GM13976 (cell line): ENCODE results near the gene PRRT1B.
"Not testable (repeated sequence)": the region's sequence is repeated elsewhere in the genome, so short reads cannot be mapped to it uniquely, and the experiment has no call there.

Source experiments
- DNase-seq: peaks from one replicate; pipeline ENCODE4 v3.0.0; 2012; ENCODE audit warnings: low spot score
- CTCF ChIP-seq: IDR thresholded peaks from 2 replicates; pipeline ENCODE4 v1.5.1; 2012; ENCODE audit warnings: borderline replicate concordance, mild to moderate bottlenecking; ENCODE audit not compliant: insufficient read depth; ENCODE audit errors: extremely low read depth, missing control alignments, control extremely low read depth
- in situ Hi-C: fragments of 300-500 bp; cut with MboI; formaldehyde crosslinking; loops from one replicate; pipeline ENCODE4 v1.12.0; 2022; ENCODE audit warnings: low sequenced_read_pairs, mixed read lengths, inconsistent platforms; ENCODE audit not compliant: unreplicated experiment

PRRT1B gene

DNA sequence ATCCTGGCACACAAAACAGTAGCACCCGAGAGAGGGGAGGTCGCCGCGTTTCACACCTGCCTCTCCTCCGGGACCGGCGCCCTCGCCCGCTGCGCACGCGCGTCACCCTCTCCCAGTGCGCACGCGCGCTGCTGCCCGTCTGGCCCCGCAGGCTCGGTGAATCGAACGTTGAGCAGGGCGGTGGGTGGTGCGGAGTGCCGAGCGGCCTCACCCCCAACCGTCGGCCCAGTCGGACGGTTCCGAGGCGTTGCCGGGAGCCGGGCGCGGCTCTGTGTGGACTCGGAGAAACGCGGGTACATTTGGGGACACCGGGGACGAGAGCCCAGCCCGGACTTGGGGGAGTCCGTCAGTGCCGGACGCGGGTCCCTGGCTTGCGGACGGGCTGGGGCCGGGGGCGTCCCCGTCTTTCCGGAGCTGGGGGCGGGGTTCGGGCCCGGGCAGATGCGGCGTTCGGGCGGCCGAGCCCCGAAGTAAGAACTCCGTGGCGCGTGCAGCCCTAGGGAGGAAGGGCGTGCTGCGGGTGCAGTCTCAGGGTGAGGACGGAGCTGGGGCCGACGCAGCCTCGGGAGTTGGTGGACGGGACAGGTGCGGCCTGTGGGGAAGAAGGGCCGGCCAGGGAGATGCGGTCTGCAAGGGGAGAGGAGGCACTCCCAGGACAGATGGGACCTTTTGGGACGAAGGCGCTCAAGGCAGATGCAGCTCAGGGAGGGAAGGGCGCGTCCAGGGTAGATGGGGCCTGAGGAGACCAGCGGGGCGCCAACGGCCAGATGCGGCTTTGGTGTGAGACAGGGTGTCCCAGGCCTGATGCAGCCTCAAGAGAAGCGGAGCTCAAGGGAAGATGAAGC, 42.3 kb upstream of the PRRT1B start, which contains the start of gene POMT1:
Gene POMT1, plus strand, starts transcription at position 138 of the 845 bp plus-strand sequence. CDS start 1,301 bp downstream, outside the sequence.
- peak; percentile 98 for DNase-seq
- in situ Hi-C loops, result no loop called here
- TF ChIP-seq CTCF, result no peak

DNA sequence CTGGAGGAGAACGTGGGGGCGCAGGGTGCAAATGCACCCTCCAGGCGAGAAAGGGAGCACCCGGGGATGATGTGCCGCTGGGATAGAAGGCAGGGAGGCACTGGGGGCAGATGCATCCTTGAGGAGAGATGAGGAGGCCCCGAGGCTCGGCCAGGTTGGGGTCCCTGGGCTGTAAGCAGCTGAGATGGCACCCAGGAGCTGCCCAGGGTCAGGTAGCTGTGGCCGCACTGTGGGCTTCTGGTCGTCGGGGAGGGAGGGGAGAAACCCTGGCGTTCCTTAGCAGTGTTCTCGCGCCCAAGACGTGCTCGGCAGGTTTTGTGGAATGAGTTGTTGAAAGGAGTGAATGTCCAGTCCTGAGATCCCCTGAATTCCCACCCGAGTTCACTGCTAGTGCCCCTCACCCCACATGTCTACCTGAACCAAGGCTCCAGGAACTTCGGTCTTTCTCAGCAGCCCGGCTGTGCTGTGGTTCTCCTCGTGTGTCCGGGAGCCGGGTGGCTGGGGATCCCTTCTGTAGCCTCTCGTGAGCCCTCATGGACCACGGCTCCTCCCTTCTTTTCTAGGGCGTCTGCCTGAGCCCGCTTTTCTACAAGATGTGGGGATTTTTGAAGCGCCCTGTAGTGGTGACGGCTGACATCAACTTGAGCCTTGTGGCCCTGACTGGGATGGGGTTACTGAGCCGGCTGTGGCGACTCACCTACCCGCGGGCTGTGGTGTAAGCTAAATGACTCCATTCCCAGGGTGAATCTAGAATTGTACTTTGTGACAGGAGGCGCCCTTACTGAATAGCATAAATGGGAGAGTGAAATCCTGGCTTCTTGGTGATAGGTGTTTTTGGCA, 41.5 kb upstream of the PRRT1B start:
- DNase-seq, result peak; percentile 77
- in situ Hi-C loops, result no loop called here
- TF ChIP-seq CTCF, result peak; percentile 9

DNA sequence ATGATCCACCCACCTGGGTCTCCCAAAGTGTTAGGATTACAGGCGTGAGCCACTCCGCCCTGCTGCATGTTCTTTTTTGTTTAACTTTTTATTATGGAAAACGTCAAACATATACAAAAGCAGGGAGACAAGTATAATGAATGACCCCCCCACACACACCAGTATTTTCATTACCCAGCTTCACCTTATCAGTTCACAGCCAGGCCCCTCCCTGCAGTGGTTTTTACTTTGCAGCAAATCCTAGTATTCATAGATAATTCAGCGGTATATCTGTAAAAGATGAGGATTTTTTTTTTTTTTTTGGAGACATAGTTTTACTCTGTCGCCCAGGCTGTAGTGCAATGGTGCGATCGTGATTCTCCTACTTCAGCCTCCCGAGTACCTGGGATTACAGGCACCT, 40.3 kb upstream of the PRRT1B start:
- in situ Hi-C loops, result no loop called here
- DNase-seq, result no peak

DNA sequence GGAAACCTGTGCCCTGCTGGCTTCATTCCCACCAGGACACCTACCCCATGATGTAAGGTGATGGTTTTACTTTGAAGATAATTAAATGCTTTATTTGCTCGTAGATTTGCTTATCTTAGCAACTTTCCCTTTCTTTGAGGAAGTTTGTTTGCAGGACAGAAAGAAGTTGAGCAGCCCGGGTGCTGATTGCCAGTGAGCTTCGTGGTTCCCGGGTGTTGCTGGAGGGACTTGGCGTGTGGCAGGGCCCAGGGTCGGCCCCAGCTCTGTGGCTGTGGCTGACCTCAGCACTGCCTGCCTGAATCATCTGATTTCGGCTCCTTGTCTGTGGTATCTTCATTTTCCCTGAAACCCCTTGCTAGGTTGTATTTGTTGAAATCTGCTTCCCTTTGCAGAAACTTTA, 33.9 kb upstream of the PRRT1B start:
- DNase-seq, result no peak
- in situ Hi-C loops, result no loop called here
- TF ChIP-seq CTCF, result no peak

More for the DNA sequence above, 40.3 kb upstream of the PRRT1B start:
- no peak for TF ChIP-seq CTCF

DNA sequence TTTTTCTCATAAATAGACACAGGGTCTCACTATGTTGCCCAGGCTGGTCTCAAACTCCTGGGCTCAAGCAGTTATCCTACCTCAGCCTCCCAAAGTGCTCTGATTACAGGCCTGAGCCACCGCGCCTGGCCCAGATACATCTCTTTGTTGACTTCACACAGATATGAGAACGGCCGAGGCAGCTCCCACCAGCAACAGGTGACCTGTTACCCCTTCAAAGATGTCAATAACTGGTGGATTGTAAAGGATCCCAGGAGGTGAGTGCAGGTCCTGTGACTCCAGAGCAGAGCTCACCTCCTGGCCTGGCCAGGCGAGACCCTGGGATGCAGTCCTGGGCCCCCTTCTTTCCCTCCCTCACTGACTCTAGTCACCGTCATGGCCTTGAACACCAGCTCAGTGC, 33.4 kb upstream of the PRRT1B start:
- DNase-seq, result no peak
- no peak for TF ChIP-seq CTCF
- in situ Hi-C loops, result no loop called here

DNA sequence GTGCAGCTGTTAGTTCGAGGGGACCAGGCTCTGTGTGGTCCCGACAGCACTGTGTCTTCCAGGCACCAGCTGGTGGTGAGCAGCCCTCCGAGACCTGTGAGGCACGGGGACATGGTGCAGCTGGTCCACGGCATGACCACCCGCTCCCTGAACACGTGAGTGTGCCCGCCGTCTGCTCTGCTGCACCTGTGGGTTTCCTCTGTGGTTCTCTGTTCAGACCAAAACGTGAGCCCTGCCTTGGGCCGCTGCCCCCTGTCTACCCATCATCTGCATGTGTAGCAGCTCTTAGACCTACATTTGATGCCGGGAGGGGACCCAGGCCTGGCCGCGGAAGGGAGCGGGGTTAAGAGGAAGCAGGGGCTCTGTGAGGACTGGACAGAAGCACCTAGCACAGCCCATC, 32.1 kb upstream of the PRRT1B start:
- in situ Hi-C loops, result no loop called here
- DNase-seq, result no peak
- no peak for TF ChIP-seq CTCF

GRCh38 chr9:131515559-131516031, 29.7 kb upstream of the PRRT1B start:
- in situ Hi-C loops, result not testable (repeated sequence)

More at GRCh38 chr9:131515559-131516031, 29.7 kb upstream of the PRRT1B start:
- DNase-seq, result not testable (repeated sequence)
